ENCODE data around the gene KMO.
A peak's percentile ranks its signal among the peaks of the same experiment; 100 is the strongest.

The KMO gene

DNA sequence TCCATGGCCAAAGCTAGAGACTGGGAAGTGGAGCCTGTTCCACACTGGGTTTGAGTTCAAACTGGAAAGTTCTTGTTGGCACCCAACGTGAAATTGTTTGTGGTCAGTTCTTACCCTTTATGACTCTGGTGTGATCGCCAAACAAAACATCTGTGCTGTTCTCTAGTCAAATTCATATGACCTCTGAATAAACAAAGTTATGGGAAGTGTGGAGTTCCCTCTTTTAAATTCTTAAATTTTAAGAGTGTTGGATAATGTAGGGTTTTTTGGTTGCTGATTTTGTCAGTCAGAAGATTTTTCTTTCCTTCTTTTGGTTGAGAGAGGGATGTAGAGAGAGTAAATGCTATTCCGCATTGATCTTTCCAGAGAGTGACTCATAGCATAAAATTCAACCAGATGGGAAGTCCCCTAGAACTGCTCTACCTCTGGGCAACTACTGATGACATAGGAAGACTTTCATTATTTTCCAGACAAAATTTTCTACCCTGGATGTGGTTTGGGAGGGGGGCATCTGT, 71.6 kb downstream of the KMO start:
- TF ChIP-seq, protein P1, sequence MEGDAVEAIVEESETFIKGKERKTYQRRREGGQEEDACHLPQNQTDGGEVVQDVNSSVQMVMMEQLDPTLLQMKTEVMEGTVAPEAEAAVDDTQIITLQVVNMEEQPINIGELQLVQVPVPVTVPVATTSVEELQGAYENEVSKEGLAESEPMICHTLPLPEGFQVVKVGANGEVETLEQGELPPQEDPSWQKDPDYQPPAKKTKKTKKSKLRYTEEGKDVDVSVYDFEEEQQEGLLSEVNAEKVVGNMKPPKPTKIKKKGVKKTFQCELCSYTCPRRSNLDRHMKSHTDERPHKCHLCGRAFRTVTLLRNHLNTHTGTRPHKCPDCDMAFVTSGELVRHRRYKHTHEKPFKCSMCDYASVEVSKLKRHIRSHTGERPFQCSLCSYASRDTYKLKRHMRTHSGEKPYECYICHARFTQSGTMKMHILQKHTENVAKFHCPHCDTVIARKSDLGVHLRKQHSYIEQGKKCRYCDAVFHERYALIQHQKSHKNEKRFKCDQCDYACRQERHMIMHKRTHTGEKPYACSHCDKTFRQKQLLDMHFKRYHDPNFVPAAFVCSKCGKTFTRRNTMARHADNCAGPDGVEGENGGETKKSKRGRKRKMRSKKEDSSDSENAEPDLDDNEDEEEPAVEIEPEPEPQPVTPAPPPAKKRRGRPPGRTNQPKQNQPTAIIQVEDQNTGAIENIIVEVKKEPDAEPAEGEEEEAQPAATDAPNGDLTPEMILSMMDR (IDR thresholded peaks at IDR 0.05) = no peak
- Histone ChIP-seq H3K4me3 (no peak overlapping the region), H3K27ac (peak overlapping the region in 1 of 2 donors; percentile 9)
- DNase-seq (ENCODE audit: low spot score) = no peak

DNA sequence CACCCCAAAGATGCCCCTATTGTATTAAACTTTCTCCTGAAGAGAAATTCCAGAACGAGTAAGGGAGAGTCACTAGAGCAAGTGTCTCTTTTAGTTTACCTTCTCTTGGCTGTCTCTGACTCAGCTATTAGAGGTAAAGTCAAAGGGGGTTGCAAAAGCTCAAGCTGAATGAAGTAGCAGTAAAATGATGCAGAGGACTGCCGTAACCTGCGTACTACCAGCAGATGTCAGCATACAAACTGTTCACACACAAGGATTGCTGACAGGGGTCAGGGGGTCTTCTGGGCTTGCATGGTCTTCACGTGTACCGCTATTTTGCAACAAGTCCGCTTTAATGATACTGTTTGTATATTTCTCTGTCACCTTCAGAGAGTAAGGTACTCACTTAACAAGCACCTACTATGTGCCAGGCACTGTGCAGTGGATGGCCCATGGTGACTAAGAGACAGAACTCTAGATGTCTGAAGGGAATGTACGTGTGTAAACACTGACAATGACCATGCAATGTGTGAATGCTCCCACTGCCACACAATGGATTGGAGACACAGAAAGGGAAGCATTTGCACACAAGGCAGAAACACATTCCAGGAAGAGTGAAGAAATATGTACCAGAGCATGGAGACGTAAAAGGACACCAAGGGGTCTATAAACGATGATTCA, 73.1 kb downstream of the KMO start:
- DNase-seq (ENCODE audit: low spot score) = no peak

DNA sequence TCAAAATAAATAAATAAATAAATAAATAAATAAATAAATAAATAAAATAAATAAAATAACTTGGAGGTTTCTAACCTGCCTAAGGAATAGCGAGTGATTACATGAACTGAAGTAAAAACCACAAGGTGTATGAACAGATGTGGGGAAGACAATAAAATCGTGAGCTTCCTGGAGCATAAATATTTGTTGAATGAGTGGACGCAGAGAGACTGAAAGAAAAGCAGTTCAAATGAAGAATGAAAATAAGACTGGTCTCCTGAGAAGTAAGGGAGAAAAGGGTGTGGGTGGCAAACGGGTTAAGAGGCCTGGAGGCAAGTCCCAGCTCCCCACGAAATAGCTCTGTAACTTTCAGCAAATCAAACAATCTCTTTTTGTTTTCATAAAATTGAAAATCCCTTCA, 74.4 kb downstream of the KMO start:
- DNase-seq (ENCODE audit: low spot score) = no peak
- Histone ChIP-seq H3K4me3 (no peak overlapping the region), H3K27ac (no peak overlapping the region)
- TF ChIP-seq, protein P1 (IDR thresholded peaks at IDR 0.05) = no peak

More for the DNA sequence above, 73.1 kb downstream of the KMO start:
- TF ChIP-seq, protein P1 (IDR thresholded peaks at IDR 0.05) = no peak
- no peak overlapping the region for H3K4me3 ChIP-seq
- H3K27ac ChIP-seq = no peak overlapping the region

DNA sequence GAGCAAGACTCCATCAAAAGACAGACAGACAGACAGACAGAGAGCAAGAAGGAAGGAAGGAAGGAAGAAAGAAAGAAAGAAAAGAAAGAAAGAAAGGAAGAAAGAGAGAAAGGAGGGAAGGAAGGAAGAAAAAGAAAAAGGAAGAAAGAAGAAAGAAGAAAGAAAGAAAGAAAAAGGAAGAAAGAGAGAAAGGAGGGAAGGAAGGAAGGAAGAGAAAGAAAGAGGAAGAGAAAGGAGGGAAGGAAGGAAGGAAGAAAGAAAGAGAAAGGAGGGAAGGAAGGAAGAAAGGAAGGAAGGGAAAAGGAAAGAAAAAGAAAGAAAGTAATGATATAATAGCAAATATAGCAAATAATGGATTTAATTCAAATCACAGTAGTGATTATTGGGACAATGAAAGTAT, 75.3 kb downstream of the KMO start:
- no peak for DNase-seq (ENCODE audit: low spot score)
- TF ChIP-seq, protein P1 (IDR thresholded peaks at IDR 0.05) = no peak
- Histone ChIP-seq H3K4me3 (no peak overlapping the region), H3K27ac (no peak overlapping the region)

DNA sequence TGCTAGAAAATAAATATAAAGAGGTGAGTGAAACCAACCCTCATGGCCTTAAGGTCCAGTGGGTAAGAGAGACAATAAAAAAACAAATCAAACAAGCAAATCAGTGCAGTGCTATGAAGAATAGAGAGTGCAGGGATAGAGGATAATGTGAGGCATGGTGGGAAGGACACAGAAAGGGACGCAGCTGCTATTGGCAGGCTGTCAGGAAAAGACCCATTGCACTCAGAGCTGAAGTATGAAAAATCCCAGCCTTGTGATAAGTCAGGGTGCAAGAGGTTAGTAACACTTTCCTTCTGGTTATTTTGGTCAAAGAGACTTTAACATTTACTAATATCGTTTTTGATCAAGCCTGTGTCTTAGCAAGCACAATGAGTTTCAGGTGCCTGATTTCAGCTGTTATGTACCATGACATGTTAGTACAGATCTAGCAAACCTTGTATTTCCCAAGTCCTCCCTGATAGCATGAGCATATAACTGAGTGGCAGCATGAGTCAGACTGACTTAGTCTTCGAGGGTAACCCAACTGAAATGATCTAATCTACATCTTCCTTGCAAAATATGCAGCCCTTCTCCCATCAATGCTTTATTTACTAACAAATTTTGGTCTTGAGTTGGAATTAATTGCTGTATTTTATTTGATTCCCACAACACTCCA, 76.3 kb downstream of the KMO start:
- DNase-seq (ENCODE audit: low spot score) = no peak
- H3K4me3 ChIP-seq = no peak overlapping the region
- H3K27ac ChIP-seq = no peak overlapping the region
- TF ChIP-seq, protein P1 (IDR thresholded peaks at IDR 0.05) = no peak

DNA sequence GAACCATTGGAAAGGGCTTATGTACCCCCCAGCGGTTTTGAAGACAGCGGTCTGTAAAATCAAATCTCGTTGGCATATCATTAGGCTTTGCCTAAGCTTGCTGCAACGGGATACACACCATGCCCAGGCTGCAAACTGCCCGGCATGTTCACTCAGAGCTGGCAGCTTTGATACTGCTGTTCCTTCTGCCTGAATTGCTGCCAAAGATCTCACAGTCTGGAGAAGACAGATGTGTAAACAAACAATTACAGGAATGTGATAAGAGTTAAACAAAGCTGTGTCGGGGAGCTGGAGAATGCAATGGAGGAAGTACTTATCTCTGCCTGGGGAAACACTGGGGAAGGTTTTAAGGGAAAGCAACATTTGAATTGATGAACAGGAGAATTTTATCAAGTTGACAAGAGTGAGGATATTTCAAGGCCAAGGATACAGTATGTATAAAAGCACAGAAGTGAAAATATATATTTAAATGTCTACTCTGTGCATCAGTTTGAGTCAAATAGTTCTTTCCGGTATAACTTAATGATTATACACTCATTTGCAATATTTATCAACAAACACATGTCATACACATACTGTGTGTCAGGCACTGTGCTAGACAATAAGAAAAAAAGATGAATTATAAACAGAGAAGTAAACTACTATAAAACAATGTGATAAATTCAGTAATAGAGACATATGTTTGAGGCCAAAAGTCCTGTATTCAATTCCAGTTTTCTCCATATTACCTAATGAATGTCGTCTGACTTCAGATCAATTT, 78.1 kb downstream of the KMO start:
- Histone ChIP-seq H3K27ac (no peak overlapping the region), H3K4me3 (no peak overlapping the region)
- TF ChIP-seq, protein P1 (IDR thresholded peaks at IDR 0.05) = no peak
- DNase-seq (ENCODE audit: low spot score) = no peak
